NCI-H2196 treated with DMSO at 0.1 percent for 48 hours (cell line): Measurements from ENCODE around the gene DTX3L.

Experiments used
- DNase-seq: peaks from one replicate; lab custom pipeline; 2025; ENCODE audit not compliant: unreplicated experiment; lab: John Stamatoyannopoulos, UW

The DTX3L gene

GRCh38 chr3:122564155-122564912 is at the start of gene DTX3L, which contains the start of gene PARP9:
DTX3L (plus strand) TSS chr3:122564338; CDS start chr3:122564427, 89 bp downstream.
PARP9 (minus strand) TSS chr3:122564300; CDS start chr3:122559620, 4,680 bp downstream.
- peak; percentile 87 for DNase-seq

GRCh38 chr3:122515020-122515468 is 49.1 kb upstream of the DTX3L start:
- no peak for DNase-seq

DNA sequence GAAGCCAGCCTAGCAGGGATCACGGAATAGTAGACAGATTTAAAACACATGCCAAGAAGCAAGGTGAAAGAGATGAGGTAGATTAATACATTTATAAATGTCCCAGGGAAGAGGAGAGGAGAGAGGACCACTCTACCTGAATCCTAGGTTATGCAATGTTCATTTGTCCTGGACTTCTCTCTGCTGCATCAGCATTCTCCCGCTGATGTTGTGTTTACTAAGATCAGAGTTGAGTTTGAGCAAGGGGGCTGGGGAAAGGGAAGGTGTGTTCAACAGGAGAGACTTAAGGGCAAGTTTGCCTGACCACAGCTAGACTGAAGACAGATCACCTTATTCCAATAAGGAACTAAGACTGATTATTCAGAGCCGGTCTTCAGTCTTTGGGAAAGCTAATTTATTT is 48.3 kb upstream of the DTX3L start:
- DNase-seq: no peak

- no peak for DNase-seq
These were observed 47.2 kb upstream of the DTX3L start for GRCh38 chr3:122516846-122517360.

- DNase-seq: no peak
These were observed 44.4 kb upstream of the DTX3L start for GRCh38 chr3:122519693-122520092.

DNA sequence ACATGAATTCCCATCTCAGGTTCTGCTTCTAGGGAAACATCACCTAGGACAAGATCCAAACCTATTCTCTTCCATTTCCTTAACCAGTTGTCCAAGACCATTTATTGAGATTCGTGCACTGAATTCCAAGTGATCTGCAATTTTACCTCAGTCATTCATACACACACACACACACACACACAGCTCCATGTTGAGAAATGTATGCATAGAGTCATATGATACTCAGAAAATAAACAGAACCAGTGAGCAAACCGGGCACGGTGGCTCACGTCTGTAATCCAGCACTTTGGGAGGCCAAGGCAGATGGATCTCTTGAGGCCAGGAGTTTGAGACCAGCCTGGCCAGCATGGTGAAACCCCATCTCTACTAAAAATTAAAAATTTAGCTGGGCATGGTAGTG is 43.3 kb upstream of the DTX3L start:
- DNase-seq: no peak

GRCh38 chr3:122523317-122523716 is 40.8 kb upstream of the DTX3L start:
- no peak for DNase-seq

DNA sequence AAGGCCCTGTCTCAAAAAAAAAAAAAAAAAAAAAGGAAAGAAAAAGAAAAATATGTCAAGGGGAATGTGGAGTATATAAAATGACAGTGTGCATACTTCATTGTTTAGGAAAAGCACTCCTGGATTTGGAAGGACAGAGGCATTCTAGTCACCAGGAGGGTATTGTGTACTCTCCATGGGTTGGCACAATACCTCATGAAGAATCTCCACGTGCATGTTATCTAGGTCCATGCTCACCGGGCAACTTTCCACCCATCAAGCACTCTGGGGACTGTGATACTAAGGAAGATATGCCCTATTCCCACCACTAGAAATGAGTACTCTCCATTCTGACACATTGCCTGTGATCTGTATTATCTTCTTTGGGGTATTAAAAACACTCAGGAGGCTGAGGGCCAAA is 34.0 kb upstream of the DTX3L start:
- no peak for DNase-seq

DNA sequence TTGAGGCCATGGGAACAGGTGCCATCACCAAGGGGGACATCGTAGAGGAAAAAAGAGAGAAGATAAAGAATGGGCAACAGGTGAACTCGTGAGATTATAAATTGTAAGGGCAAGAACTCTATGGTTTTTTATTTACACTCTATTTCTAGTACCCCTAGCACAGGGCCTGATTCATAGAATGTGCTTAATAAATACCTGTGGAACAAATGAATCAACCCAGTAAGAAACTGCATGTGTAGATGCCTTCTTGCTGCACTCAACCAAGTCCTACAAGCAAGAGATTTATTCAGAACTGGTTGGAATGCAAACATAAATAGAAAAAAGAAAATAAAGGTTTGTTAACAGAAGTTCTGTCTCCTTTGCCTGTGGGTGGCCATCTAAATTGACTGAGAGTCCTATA is 30.7 kb upstream of the DTX3L start:
- no peak for DNase-seq

DNA sequence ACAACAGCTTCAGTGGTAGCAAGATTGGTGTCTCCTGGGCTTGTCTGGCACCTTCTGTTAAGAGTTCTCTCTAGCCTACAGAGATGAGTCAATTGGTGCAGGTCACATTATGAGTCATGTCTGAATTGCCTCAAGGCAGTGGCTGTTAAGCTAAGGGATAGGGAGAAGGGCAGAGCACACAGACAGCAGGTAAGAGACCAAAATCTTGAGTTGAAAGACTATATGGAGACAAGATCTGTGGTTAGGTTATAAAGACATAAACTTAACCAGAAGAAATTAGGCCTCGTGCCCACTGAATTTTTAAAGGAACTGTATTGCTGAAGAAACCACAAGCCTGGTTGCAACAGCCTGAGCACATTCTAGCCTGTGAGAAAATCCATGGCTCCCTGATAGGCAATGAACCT is 30.2 kb upstream of the DTX3L start:
- no peak for DNase-seq

- no peak for DNase-seq
These were observed 28.0 kb upstream of the DTX3L start for GRCh38 chr3:122535964-122536631.

DNA sequence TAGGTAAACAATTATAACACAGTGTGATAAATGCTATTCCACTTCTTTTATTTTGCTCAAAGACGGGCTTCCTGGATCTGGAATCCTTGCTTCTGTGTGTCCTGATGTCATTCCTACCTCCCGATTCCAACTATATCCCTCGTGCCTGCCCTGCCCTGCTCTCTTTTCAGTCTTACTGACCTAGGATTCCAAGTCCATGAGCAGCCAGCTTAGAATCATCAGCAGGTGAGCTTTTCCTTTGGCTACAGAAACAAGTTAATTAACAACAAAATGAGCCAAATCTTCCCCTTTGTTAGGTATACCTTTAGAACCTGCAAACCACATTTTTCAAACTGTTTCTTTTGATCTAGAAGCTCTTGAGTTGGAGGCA is 27.5 kb upstream of the DTX3L start:
- no peak for DNase-seq

DNA sequence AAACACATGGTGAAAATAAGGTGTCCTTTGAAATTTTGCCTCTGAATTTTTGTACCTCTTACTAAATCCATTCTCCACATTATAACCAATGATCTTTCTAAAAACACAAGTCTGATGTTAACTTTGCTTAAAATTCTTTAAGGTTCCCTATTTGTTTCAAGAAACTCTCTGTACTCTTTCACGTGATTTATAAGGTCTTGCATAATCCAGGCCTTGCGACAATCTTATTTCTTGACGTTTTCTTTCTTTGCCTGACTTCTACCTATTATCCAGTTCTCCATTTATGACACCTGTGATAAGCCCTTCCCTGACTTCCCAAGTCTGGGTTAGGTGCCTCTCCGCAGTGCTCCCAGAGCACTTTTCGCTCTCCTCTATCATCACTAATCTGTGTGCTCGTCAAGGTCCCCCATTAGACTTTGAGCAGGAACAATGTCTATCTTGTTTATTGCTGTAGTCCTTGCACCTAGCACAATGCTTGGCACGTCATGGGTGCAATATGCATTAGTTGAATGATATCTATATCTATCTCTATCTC is 25.1 kb upstream of the DTX3L start:
- DNase-seq: no peak

DNA sequence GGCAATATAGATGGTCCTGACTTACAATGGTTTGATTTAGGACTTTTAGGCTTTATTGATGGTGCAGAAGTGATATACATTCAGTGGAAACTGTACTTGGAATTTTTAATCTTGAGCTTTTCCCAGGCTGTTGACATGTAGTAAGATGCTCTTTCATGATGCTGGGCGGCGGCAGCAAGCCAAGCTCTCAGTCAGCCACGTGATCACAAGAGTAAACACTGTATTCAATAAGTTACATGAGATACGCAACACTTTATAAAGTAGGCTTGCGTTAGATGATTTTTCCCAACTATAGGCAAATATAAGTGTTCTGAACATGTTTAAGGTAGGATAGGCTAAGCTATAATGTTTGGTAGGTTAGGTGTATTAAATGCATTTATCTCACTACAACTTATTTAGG is 18.0 kb upstream of the DTX3L start:
- no peak for DNase-seq

DNA sequence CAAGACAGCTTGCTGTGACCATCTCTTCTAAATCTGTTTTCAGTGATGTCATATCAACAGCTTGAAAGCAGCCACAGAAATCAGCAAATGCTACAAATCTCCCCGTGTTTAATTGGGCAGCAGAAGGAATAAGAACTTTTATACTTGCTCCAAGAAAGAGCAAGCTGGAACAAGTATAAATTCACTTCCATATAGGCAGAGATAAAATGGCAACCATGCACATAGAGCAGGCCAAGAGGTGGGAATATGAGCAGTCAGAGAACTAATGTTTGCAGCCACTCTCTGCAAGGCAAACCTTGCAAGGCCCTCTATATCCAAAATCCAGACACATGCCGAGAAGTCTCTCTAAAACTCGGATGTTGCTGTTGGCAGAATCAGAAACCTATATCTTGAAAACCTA is 16.1 kb upstream of the DTX3L start:
- DNase-seq: no peak

DNA sequence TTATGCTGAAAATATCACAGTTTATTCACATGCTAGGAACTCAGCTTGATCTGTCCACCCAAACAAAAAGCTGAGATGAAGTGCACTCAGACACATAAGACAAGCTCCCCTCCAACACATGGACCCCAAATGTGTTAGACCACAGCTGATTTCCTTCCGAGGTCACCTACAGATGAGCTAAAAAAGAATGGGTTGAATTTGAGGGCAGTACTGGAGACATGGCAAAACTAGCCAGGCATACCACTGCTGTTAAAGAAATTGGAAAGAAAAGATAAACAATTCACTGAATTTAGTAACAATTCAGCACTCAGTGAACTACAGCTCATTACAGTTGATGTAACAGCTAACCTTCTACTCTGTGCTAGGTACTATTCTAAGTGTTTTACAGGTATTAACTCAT is 15.5 kb upstream of the DTX3L start:
- DNase-seq: no peak

DNA sequence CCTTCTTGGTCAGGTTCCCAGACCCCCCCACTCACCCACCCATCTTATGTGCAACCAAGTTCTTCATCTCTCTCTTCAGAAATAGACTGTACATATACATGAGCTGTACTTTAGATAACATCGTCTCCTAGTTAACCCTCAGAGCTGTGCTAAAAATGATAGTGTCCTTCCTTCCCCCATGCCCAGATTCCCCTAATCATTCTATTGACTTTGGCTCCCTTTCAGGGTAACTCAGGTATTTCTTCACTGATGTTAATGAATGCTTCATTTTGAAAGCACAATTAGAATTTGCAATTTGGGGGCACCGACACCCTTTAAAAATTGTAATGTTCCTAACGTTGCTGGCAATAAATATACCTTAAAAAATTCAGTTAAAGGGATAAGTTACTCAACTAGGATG is 11.0 kb upstream of the DTX3L start:
- DNase-seq: no peak

- DNase-seq: peak; percentile 79
These were observed 8.7 kb upstream of the DTX3L start for GRCh38 chr3:122555275-122556071.

GRCh38 chr3:122557356-122557755 is 6.8 kb upstream of the DTX3L start:
- DNase-seq: no peak

GRCh38 chr3:122558605-122559004 is 5.5 kb upstream of the DTX3L start:
- DNase-seq: no peak

DNA sequence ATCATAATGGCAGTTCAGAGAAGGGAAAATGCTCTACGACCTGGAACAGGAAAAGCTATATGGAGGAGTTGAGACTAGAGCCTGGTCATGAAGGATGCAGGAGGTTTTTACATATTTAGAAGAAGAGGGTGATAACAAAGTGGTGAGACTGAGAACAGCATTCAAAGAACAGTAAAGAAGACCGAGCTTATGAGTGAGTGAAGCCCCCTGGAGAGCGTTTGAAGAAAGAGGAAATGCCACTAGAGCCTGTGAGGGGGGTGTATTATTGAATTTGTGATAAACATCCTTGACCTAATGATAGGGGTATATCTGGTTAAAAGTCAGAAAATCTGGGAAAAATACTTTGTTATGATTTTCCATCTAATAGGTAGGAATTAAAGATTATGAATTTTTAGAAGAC is 4.2 kb upstream of the DTX3L start:
- no peak for DNase-seq
